GM23338 (cell line): ENCODE data around the gene GSTP1. TPM values are rescaled to one million over a fixed set of nuclear protein-coding genes. Genes with fewer than 3 reads are reported as not detected.
A peak's percentile ranks its signal among the peaks of the same experiment; 100 is the strongest.

Experiments
- ATAC-seq: fragments of 200-7000 bp; cut with Tn5 transposase; 3 replicates; pipeline ENCODE4 v1.9.1; 2020
- DNase-seq: peaks from one replicate; pipeline ENCODE4 v3.0.0-alpha.2; 2015; ENCODE audit warnings: low spot score
- H2AFZ ChIP-seq: fragments of 200-600 bp; sonication (generic); 2 replicates; pipeline ENCODE4 v1.8.0; 2016; ENCODE audit warnings: antibody characterized with exemption, mild to moderate bottlenecking, moderate library complexity
- H3F3A ChIP-seq: fragments of 200-600 bp; sonication (generic); replicated peaks from 2 replicates; pipeline ENCODE4 v1.8.0; 2017; ENCODE audit warnings: antibody characterized with exemption, mixed run types, low read depth
- H3K27ac ChIP-seq: fragments of 200-600 bp; sonication (generic); 2 replicates; pipeline ENCODE4 v1.6.1; 2016; ENCODE audit warnings: low read depth
- H3K27me3 ChIP-seq: fragments of 200-600 bp; sonication (generic); 2 replicates; pipeline ENCODE4 v1.8.0; 2016; ENCODE audit warnings: mild to moderate bottlenecking, mixed run types, moderate library complexity; ENCODE audit not compliant: insufficient read depth
- H3K36me3 ChIP-seq: fragments of 200-600 bp; sonication (generic); 2 replicates; pipeline ENCODE4 v1.8.0; 2016; ENCODE audit warnings: mild to moderate bottlenecking; ENCODE audit not compliant: insufficient read depth
- H3K4me1 ChIP-seq: fragments of 200-600 bp; sonication (generic); 2 replicates; pipeline ENCODE4 v1.8.0; 2016; ENCODE audit warnings: mild to moderate bottlenecking, moderate library complexity; ENCODE audit not compliant: insufficient read depth
- H3K4me2 ChIP-seq: fragments of 200-600 bp; sonication (generic); 2 replicates; pipeline ENCODE4 v1.7.1; 2017; ENCODE audit warnings: mixed run types
- H3K4me3 ChIP-seq: fragments of 200-600 bp; sonication (generic); 2 replicates; pipeline ENCODE4 v1.6.1; 2016; ENCODE audit warnings: mixed run types
- H3K79me2 ChIP-seq: fragments of 200-600 bp; sonication (generic); replicated peaks from 2 replicates; pipeline ENCODE4 v1.8.0; 2017; ENCODE audit warnings: mild to moderate bottlenecking; ENCODE audit not compliant: insufficient read depth
- H3K9me2 ChIP-seq: fragments of 200-600 bp; sonication (generic); 2 replicates; pipeline ENCODE4 v1.8.0; 2017; ENCODE audit not compliant: insufficient read depth
- H4K20me1 ChIP-seq: fragments of 200-600 bp; sonication (generic); replicated peaks from 2 replicates; pipeline ENCODE4 v1.8.0; 2017; ENCODE audit warnings: mild to moderate bottlenecking; ENCODE audit not compliant: insufficient read depth
- H3K27ac Mint-ChIP-seq: 2 replicates; pipeline ENCODE4 v1.8.0; 2020; ENCODE audit warnings: inconsistent platforms, mild to moderate bottlenecking, moderate library complexity, mixed read lengths
- H3K27me3 Mint-ChIP-seq: 3 replicates; pipeline ENCODE4 v1.8.0; 2022; ENCODE audit warnings: low read depth, mild to moderate bottlenecking, moderate library complexity, mixed read lengths, inconsistent platforms; ENCODE audit not compliant: insufficient read depth, poor library complexity
- H3K36me3 Mint-ChIP-seq: 3 replicates; pipeline ENCODE4 v1.8.0; 2021; ENCODE audit warnings: low read depth, mild to moderate bottlenecking, inconsistent platforms, moderate library complexity, mixed read lengths
- H3K4me1 Mint-ChIP-seq: 3 replicates; pipeline ENCODE4 v1.8.0; 2020; ENCODE audit warnings: mild to moderate bottlenecking, inconsistent platforms, mixed read lengths
- H3K4me3 Mint-ChIP-seq: 3 replicates; pipeline ENCODE4 v1.8.0; 2021; ENCODE audit warnings: moderate library complexity, mild to moderate bottlenecking, inconsistent platforms, mixed read lengths
- H3K9me3 Mint-ChIP-seq: 3 replicates; pipeline ENCODE4 v1.8.0; 2020; ENCODE audit warnings: moderate library complexity, mild to moderate bottlenecking, inconsistent platforms, mixed read lengths
- POLR2AphosphoS5 ChIP-seq: IDR thresholded peaks from 2 replicates; pipeline ENCODE4 v1.6.1; 2016; ENCODE audit warnings: antibody characterized with exemption, low read depth
- ZNF114 ChIP-seq: fragments of 250-450 bp; sonication (Bioruptor Pico); IDR thresholded peaks from 2 replicates; pipeline ENCODE4 v1.5.0; 2020; ENCODE audit warnings: mild to moderate bottlenecking, moderate library complexity
- ZNF331 ChIP-seq: fragments of 250-450 bp; sonication (Bioruptor Pico); IDR thresholded peaks from 2 replicates; pipeline ENCODE4 v1.5.0; 2020; ENCODE audit warnings: low read depth, mild to moderate bottlenecking, moderate library complexity
- polyA plus RNA-seq: library from polyadenylated mRNA; unstranded; fragments of >200 nt; fragmentation: Nextera tagmentation; extraction: Ambion mirVana; gene quantifications from 2 replicates; pipeline ENCODE4 v1.2.1, GENCODE V29; 2016
- total RNA-seq: library from RNA; depleted of rRNA; stranded (reverse); fragments of >200 nt; shearing (Covaris generic); gene quantifications from 2 replicates; pipeline ENCODE4 v1.2.3, GENCODE V29; 2014
- TF ChIP-seq, protein P1 (sequence below), 2 experiments: fragments of 200-600 bp in 1 of 2; sonication (generic) in 1 of 2; conservative IDR thresholded peaks; 2 replicates each; pipeline versions ENCODE4 v1.5.1 to v1.6.1; 2016 to 2017; ENCODE audit warnings: antibody characterized with exemption in 2 of 2, low read depth in 2 of 2, mild to moderate bottlenecking in 2 of 2, moderate library complexity in 1 of 2
- TF ChIP-seq, protein P2 (sequence below): fragments of 250-450 bp; sonication (Bioruptor Pico); IDR thresholded peaks from 2 replicates; pipeline ENCODE4 v1.5.0; 2020; ENCODE audit warnings: mild to moderate bottlenecking, moderate library complexity

The GSTP1 gene
- total and polyA plus RNA-seq, 2 experiments from 2014 or later, result 1,776 to 1,881 TPM

- TF ChIP-seq, protein P1, sequence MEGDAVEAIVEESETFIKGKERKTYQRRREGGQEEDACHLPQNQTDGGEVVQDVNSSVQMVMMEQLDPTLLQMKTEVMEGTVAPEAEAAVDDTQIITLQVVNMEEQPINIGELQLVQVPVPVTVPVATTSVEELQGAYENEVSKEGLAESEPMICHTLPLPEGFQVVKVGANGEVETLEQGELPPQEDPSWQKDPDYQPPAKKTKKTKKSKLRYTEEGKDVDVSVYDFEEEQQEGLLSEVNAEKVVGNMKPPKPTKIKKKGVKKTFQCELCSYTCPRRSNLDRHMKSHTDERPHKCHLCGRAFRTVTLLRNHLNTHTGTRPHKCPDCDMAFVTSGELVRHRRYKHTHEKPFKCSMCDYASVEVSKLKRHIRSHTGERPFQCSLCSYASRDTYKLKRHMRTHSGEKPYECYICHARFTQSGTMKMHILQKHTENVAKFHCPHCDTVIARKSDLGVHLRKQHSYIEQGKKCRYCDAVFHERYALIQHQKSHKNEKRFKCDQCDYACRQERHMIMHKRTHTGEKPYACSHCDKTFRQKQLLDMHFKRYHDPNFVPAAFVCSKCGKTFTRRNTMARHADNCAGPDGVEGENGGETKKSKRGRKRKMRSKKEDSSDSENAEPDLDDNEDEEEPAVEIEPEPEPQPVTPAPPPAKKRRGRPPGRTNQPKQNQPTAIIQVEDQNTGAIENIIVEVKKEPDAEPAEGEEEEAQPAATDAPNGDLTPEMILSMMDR (conservative IDR thresholded peaks at IDR 0.05; ENCODE audit: low read depth in 2 of 2), result no peak
Observed at GRCh38 chr11:67542169-67542568, 41.4 kb upstream of the GSTP1 start (continued).

- DNase-seq (peak; percentile 56), ATAC-seq (peak; percentile 68)
- Histone ChIP-seq H4K20me1 (no peaks in the 10 kb centered on the region), H3K9me2 (no peaks in the 10 kb centered on the region), H3K4me2 (no peak overlapping the region), H3F3A (no peaks in the 10 kb centered on the region), H3K79me2 (no peaks in the 10 kb centered on the region), H3K4me1 (0 out of 2 replicates have a peak, but pooled peaks cover 5% of the 10 kb centered on the region), H3K27ac (no peak overlapping the region), H3K36me3 (no peaks in the 10 kb centered on the region), H3K27me3 (no peaks in the 10 kb centered on the region), H2AFZ (peak overlapping the region; percentile 72), H3K4me3 (no peak overlapping the region)
- TF ChIP-seq, protein P1 (conservative IDR thresholded peaks at IDR 0.05; ENCODE audit: low read depth in 2 of 2), result no peak
- Mint-ChIP-seq H3K27me3 (peaks cover 3% of the 10 kb centered on the region), H3K4me1 (peaks cover 5% of the 10 kb centered on the region), H3K36me3 (no peaks in the 10 kb centered on the region), H3K4me3 (no peak overlapping the region), H3K9me3 (peaks cover 3% of the 10 kb centered on the region; the same call in 2 of the 3 replicates), H3K27ac (no peak overlapping the region)
Observed at GRCh38 chr11:67542971-67543370, 40.6 kb upstream of the GSTP1 start.

DNA sequence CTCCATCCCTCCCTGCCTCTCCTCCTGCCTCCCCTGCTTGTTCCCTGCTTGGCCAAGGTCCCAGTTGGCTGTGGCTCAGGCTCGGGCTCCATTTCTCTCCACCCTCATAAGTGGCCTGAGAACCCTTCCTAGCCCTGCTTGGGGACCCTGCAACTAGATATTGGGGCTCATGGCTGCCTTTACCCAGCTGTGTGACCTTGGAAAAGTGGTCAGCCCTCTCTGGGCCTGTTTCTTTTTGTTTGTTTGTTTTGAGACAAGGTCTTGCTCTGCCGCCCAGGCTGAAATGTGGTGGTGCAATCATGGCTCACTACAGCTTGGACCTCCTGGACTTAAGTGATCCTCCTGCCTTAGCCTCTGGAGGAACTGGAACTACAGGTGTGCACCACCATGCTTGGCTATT lies 40.0 kb upstream of the GSTP1 start:
- Mint-ChIP-seq H3K4me3 (no peak overlapping the region), H3K9me3 (peaks cover 3% of the 10 kb centered on the region; the same call in 2 of the 3 replicates), H3K36me3 (no peaks in the 10 kb centered on the region), H3K27me3 (peaks cover 3% of the 10 kb centered on the region), H3K27ac (no peak overlapping the region), H3K4me1 (peaks cover 5% of the 10 kb centered on the region)
- Histone ChIP-seq H2AFZ (no peak overlapping the region), H4K20me1 (no peaks in the 10 kb centered on the region), H3K4me3 (no peak overlapping the region), H3F3A (no peaks in the 10 kb centered on the region), H3K27ac (no peak overlapping the region), H3K4me1 (0 out of 2 replicates have a peak, but pooled peaks cover 5% of the 10 kb centered on the region), H3K27me3 (no peaks in the 10 kb centered on the region), H3K79me2 (no peaks in the 10 kb centered on the region), H3K4me2 (no peak overlapping the region), H3K36me3 (no peaks in the 10 kb centered on the region), H3K9me2 (no peaks in the 10 kb centered on the region)
- DNase-seq (no peak), ATAC-seq (no peak)
- TF ChIP-seq, protein P2, sequence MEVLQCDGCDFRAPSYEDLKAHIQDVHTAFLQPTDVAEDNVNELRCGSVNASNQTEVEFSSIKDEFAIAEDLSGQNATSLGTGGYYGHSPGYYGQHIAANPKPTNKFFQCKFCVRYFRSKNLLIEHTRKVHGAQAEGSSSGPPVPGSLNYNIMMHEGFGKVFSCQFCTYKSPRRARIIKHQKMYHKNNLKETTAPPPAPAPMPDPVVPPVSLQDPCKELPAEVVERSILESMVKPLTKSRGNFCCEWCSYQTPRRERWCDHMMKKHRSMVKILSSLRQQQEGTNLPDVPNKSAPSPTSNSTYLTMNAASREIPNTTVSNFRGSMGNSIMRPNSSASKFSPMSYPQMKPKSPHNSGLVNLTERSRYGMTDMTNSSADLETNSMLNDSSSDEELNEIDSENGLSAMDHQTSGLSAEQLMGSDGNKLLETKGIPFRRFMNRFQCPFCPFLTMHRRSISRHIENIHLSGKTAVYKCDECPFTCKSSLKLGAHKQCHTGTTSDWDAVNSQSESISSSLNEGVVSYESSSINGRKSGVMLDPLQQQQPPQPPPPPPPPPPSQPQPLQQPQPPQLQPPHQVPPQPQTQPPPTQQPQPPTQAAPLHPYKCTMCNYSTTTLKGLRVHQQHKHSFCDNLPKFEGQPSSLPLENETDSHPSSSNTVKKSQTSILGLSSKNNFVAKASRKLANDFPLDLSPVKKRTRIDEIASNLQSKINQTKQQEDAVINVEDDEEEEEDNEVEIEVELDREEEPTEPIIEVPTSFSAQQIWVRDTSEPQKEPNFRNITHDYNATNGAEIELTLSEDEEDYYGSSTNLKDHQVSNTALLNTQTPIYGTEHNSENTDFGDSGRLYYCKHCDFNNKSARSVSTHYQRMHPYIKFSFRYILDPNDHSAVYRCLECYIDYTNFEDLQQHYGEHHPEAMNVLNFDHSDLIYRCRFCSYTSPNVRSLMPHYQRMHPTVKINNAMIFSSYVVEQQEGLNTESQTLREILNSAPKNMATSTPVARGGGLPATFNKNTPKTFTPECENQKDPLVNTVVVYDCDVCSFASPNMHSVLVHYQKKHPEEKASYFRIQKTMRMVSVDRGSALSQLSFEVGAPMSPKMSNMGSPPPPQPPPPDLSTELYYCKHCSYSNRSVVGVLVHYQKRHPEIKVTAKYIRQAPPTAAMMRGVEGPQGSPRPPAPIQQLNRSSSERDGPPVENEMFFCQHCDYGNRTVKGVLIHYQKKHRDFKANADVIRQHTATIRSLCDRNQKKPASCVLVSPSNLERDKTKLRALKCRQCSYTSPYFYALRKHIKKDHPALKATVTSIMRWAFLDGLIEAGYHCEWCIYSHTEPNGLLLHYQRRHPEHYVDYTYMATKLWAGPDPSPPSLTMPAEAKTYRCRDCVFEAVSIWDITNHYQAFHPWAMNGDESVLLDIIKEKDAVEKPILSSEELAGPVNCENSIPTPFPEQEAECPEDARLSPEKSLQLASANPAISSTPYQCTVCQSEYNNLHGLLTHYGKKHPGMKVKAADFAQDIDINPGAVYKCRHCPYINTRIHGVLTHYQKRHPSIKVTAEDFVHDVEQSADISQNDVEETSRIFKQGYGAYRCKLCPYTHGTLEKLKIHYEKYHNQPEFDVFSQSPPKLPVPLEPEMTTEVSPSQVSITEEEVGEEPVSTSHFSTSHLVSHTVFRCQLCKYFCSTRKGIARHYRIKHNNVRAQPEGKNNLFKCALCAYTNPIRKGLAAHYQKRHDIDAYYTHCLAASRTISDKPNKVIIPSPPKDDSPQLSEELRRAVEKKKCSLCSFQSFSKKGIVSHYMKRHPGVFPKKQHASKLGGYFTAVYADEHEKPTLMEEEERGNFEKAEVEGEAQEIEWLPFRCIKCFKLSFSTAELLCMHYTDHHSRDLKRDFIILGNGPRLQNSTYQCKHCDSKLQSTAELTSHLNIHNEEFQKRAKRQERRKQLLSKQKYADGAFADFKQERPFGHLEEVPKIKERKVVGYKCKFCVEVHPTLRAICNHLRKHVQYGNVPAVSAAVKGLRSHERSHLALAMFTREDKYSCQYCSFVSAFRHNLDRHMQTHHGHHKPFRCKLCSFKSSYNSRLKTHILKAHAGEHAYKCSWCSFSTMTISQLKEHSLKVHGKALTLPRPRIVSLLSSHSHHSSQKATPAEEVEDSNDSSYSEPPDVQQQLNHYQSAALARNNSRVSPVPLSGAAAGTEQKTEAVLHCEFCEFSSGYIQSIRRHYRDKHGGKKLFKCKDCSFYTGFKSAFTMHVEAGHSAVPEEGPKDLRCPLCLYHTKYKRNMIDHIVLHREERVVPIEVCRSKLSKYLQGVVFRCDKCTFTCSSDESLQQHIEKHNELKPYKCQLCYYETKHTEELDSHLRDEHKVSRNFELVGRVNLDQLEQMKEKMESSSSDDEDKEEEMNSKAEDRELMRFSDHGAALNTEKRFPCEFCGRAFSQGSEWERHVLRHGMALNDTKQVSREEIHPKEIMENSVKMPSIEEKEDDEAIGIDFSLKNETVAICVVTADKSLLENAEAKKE (CRISPR knock-in tag), result no peak
- TF ChIP-seq ZNF331 (CRISPR knock-in tag) (no peak), ZNF114 (CRISPR knock-in tag) (no peak), POLR2AphosphoS5 (no peak)
- TF ChIP-seq, protein P1 (conservative IDR thresholded peaks at IDR 0.05; ENCODE audit: low read depth in 2 of 2), result no peak
